Measurements from ENCODE around the gene FBXO15. TPM values are rescaled to one million over a fixed set of nuclear protein-coding genes. Genes with fewer than 3 reads are reported as not detected.

FBXO15 gene
- total RNA-seq, 1 donor from 2014 or later = not detected

Other genes starting within 250 kb of the FBXO15 start
- 151 TPM for gene TIMM21, start 689 bp upstream of the FBXO15 start, total RNA-seq
- gene CYB5A, start 144.1 kb upstream of the FBXO15 start, total RNA-seq = 101 TPM
- gene C18orf63, start 168.0 kb upstream of the FBXO15 start, total RNA-seq = not detected

Measured in Right ventricle myocardium inferior (tissue), 1 donor.